AG04449 (cell line): ENCODE results near the gene SHROOM1.

Source experiments
- CTCF ChIA-PET: fragments of 350-600 bp; formaldehyde crosslinking; extraction: SDS; loops from one replicate; lab custom pipeline; 2021; ENCODE audit warnings: antibody characterized with exemption; lab: Yijun Ruan, JAX
- POLR2A ChIA-PET: fragments of 400-600, 350-600 bp; formaldehyde crosslinking; extraction: SDS; loops from one replicate; lab custom pipeline; 2020; ENCODE audit warnings: antibody characterized with exemption, inconsistent platforms; lab: Yijun Ruan, JAX
- DNase-seq: peaks from one replicate; pipeline ENCODE4 v3.0.0-alpha.2; 2010; ENCODE audit warnings: low read depth, low spot score
- H3K4me3 ChIP-seq: 2 replicates; pipeline ENCODE4 v1.5.1; 2011; ENCODE audit warnings: low read depth, mild to moderate bottlenecking, control low read depth, low read length
- CTCF ChIP-seq: IDR thresholded peaks from one replicate; pipeline ENCODE4 v1.5.1; 2011; ENCODE audit warnings: mild to moderate bottlenecking, moderate library complexity, low read length, control low read depth, inconsistent platforms; ENCODE audit not compliant: insufficient read depth; ENCODE audit errors: missing control alignments

SHROOM1 gene

GRCh38 chr5:132821350-132821749 is 9.1 kb downstream of the SHROOM1 start:
- H3K4me3 ChIP-seq = no peak overlapping the region
- ChIA-PET POLR2A (no interaction called here), CTCF (interaction anchor here (0.8 to 14.0 kb wide), 40 partner anchors 8 to 640 kb away, joined by 3 to 317 read pairs (median 13); partner anchors contain the start of genes CCNI2, GDF9, KIF3A and SHROOM1)
- TF ChIP-seq CTCF = no peak
- DNase-seq = no peak

- TF ChIP-seq CTCF = peak; percentile 82
- CTCF ChIA-PET = interaction anchor here (0.7 to 14.0 kb wide), 67 partner anchors 9 to 639 kb away, joined by 3 to 317 read pairs (median 6); partner anchors contain the start of genes CCNI2, IL13, KIF3A and SHROOM1
- POLR2A ChIA-PET = interaction anchor here (1.0 kb wide), 1 partner anchor 11 kb away, joined by 3 read pairs; no protein-coding TSS in a partner anchor
- DNase-seq = peak; percentile 37
- H3K4me3 ChIP-seq = no peak overlapping the region
These were observed 10.2 kb downstream of the SHROOM1 start for GRCh38 chr5:132820162-132820754.

- H3K4me3 ChIP-seq = no peak overlapping the region
These were observed 11.0 kb downstream of the SHROOM1 start for GRCh38 chr5:132819468-132819867.

GRCh38 chr5:132817011-132817410 is 13.4 kb downstream of the SHROOM1 start:
- POLR2A ChIA-PET = no interaction called here
- no peak for TF ChIP-seq CTCF
- CTCF ChIA-PET = interaction anchor here (0.9 to 14.0 kb wide), 11 partner anchors 8 to 636 kb away, joined by 3 to 317 read pairs (median 4); partner anchors contain the start of genes CCNI2, GDF9, KIF3A and SHROOM1
- no peak overlapping the region for H3K4me3 ChIP-seq
- DNase-seq = no peak

More at GRCh38 chr5:132819468-132819867, 11.0 kb downstream of the SHROOM1 start:
- POLR2A ChIA-PET = interaction anchor here (1.0 kb wide), 1 partner anchor 12 kb away, joined by 3 read pairs; no protein-coding TSS in a partner anchor
- no peak for TF ChIP-seq CTCF
- DNase-seq = no peak
- CTCF ChIA-PET = interaction anchor here (0.7 to 14.0 kb wide), 59 partner anchors 10 to 638 kb away, joined by 3 to 317 read pairs (median 7); partner anchors contain the start of genes CCNI2, IL13, KIF3A and SHROOM1

GRCh38 chr5:132816554-132816953 is 13.9 kb downstream of the SHROOM1 start:
- POLR2A ChIA-PET = no interaction called here
- no peak for DNase-seq
- no peak for TF ChIP-seq CTCF
- CTCF ChIA-PET = interaction anchor here (1.0 to 14.0 kb wide), 7 partner anchors 7 to 635 kb away, joined by 3 to 317 read pairs (median 74); partner anchors contain the start of genes CCNI2 and SHROOM1
- H3K4me3 ChIP-seq = no peak overlapping the region

- no peak for TF ChIP-seq CTCF
- POLR2A ChIA-PET = no interaction called here
These were observed 14.4 kb downstream of the SHROOM1 start for GRCh38 chr5:132816083-132816482.

More at GRCh38 chr5:132816083-132816482, 14.4 kb downstream of the SHROOM1 start:
- CTCF ChIA-PET = interaction anchor here (1.0 to 14.0 kb wide), 6 partner anchors 14 to 430 kb away, joined by 3 to 317 read pairs (median 54); partner anchors contain the start of genes CCNI2 and SHROOM1
- H3K4me3 ChIP-seq = no peak overlapping the region
- DNase-seq = no peak
